ENCODE results near the gene PXDN. TPM values are rescaled to one million over a fixed set of nuclear protein-coding genes. Genes with fewer than 3 reads are reported as not detected.

Gene PXDN
- total and polyA plus RNA-seq, 2 donors (not counting 3 experiments of a cell fraction or from before 2014, with no cell fraction given), result 231 to 308 TPM

DNA sequence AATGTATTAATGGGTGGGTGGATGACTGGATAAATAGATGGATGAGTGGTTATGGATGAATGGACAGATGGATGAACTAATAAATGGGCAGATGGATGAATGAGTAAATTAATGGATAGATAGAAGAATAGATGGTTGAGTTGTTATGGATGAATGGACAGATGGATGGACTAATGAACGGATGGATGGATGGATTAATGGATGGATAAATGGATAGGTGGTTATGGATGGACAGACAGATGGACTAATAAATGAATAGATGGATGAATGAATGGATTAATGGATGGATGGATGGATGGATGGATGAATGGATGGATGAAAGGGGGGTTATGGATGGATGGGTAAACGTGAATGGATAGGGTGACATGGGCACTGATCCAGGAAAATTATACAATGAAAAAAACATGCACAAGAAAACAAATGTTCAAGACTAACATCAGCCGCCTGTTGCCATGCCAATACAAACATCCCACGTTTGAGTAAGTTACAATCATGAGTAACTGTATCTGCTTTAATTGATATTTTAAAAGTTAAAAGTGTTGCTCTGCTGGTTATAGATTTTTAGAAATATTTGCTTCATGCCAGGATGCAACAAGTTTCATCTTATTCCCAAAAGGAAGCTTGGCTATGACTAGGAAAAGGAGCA, 20.8 kb downstream of the PXDN start:
- Histone ChIP-seq H2AFZ (ENCODE audit: low read depth, low read length) (no peak overlapping the region), H3K79me2 (ENCODE audit: control insufficient read depth, insufficient read depth, low read length) (peaks cover 49% of the 10 kb centered on the region), H3K4me3 (replicated peaks in 1 of 3; ENCODE audit: insufficient read depth in 1 of 3, low read depth in 1 of 3, low read length in 3 of 3) (no peak overlapping the region), H3K27ac (ENCODE audit: insufficient read depth, low read depth, low read length) (peak overlapping the region; percentile 46), H3K9ac (replicated peaks; ENCODE audit: extremely low read depth, insufficient read depth, low read length) (no peak overlapping the region), H3K4me2 (ENCODE audit: insufficient read depth, low read length) (no peak overlapping the region), H3K36me3 (ENCODE audit: control insufficient read depth in 2 of 2, extremely low read depth in 1 of 2, insufficient read depth in 2 of 2, low read length in 2 of 2) (no peaks in the 10 kb centered on the region), H3K4me1 (ENCODE audit: control insufficient read depth, extremely low read depth, insufficient read depth, low read length) (peaks cover 31% of the 10 kb centered on the region), H3K9me1 (replicated peaks; ENCODE audit: control insufficient read depth, extremely low read depth, insufficient read depth, low read length) (no peaks in the 10 kb centered on the region), H4K20me1 (replicated peaks; ENCODE audit: control insufficient read depth, extremely low read depth, insufficient read depth, low read length) (no peaks in the 10 kb centered on the region), H3K27me3 (ENCODE audit: control insufficient read depth in 2 of 2, insufficient read depth in 2 of 2, low read length in 2 of 2) (no peaks in the 10 kb centered on the region), H3K9me3 (replicated peaks; ENCODE audit: control insufficient read depth, insufficient read depth, low read length) (no peaks in the 10 kb centered on the region)
- POLR2A ChIA-PET, result no interaction called here
- DNase-seq (ENCODE audit: low read depth, low spot score), result peak; percentile 62
- CTCF ChIA-PET, result no interaction called here
- FAIRE-seq, result no peak
- no TSS peak for BruUV-seq (replicated peaks)
- intact Hi-C loops (cut with micrococcal nuclease) (loop anchor here (10.0 kb wide), 1 partner anchor 1671 kb away; no protein-coding TSS in a partner anchor), dilution Hi-C loops (cut with MboI; ENCODE audit: extremely low pct_ligation_motif_present, low sequenced_read_pairs) (no loop called here)
- TF ChIP-seq FOS (IDR thresholded peaks at IDR 0.05; ENCODE audit: borderline replicate concordance, insufficient read depth, low read length) (no peak), POLR2A (IDR thresholded peaks at IDR 0.05; ENCODE audit: low read depth, low read length) (no peak), MYC (IDR thresholded peaks at IDR 0.05; ENCODE audit: low read depth, low read length) (no peak), EZH2 (IDR thresholded peaks at IDR 0.05; ENCODE audit: borderline replicate concordance, low read depth, low read length, severe bottlenecking) (no peak), JUN (IDR thresholded peaks at IDR 0.05; ENCODE audit: borderline replicate concordance, insufficient read depth, insufficient read length, low read depth) (no peak)

DNA sequence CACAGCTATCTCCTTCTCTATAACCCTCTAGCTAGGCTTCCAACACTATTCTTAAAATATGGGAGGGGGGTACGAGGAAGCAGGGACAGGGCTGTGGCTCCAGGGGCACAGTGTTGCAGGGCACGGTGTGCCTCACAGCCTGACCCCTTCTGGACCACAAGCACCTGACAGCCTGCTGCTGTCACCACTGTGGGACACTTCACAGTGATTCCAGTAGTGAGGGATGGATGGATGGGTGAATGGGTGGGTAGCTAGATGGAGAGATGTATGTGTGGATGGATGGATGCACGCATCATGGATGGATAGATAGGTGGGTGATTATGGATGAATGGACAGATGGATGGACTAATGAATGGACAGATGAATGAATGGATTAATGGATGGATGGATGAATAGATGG, 21.6 kb downstream of the PXDN start:
- Histone ChIP-seq H3K36me3 (ENCODE audit: control insufficient read depth in 2 of 2, extremely low read depth in 1 of 2, insufficient read depth in 2 of 2, low read length in 2 of 2) (no peaks in the 10 kb centered on the region), H3K9me3 (replicated peaks; ENCODE audit: control insufficient read depth, insufficient read depth, low read length) (no peaks in the 10 kb centered on the region), H2AFZ (ENCODE audit: low read depth, low read length) (no peak overlapping the region), H3K27me3 (ENCODE audit: control insufficient read depth in 2 of 2, insufficient read depth in 2 of 2, low read length in 2 of 2) (no peaks in the 10 kb centered on the region), H3K4me3 (replicated peaks in 1 of 3; ENCODE audit: insufficient read depth in 1 of 3, low read depth in 1 of 3, low read length in 3 of 3) (no peak overlapping the region), H3K27ac (ENCODE audit: insufficient read depth, low read depth, low read length) (peak overlapping the region; percentile 98), H3K4me2 (ENCODE audit: insufficient read depth, low read length) (no peak overlapping the region), H3K9ac (replicated peaks; ENCODE audit: extremely low read depth, insufficient read depth, low read length) (peak overlapping the region; percentile 96), H3K79me2 (ENCODE audit: control insufficient read depth, insufficient read depth, low read length) (peaks cover 45% of the 10 kb centered on the region), H4K20me1 (replicated peaks; ENCODE audit: control insufficient read depth, extremely low read depth, insufficient read depth, low read length) (no peaks in the 10 kb centered on the region), H3K4me1 (ENCODE audit: control insufficient read depth, extremely low read depth, insufficient read depth, low read length) (peaks cover 31% of the 10 kb centered on the region), H3K9me1 (replicated peaks; ENCODE audit: control insufficient read depth, extremely low read depth, insufficient read depth, low read length) (no peaks in the 10 kb centered on the region)
- intact Hi-C loops (cut with micrococcal nuclease), result loop anchor here (10.0 kb wide), 1 partner anchor 1672 kb away; no protein-coding TSS in a partner anchor
- FAIRE-seq, result no peak
- TF ChIP-seq FOS (IDR thresholded peaks at IDR 0.05; ENCODE audit: borderline replicate concordance, insufficient read depth, low read length) (no peak), POLR2AphosphoS5 (IDR thresholded peaks at IDR 0.05; ENCODE audit: insufficient read depth, low read depth, low read length) (no peak), GATA2 (IDR thresholded peaks at IDR 0.05; ENCODE audit: insufficient read depth, insufficient read length, low read depth, low read length) (no peak), JUN (IDR thresholded peaks at IDR 0.05; ENCODE audit: borderline replicate concordance, insufficient read depth, insufficient read length, low read depth) (no peak), MYC (IDR thresholded peaks at IDR 0.05; ENCODE audit: low read depth, low read length) (no peak), EZH2 (IDR thresholded peaks at IDR 0.05; ENCODE audit: borderline replicate concordance, low read depth, low read length, severe bottlenecking) (no peak), POLR2A (IDR thresholded peaks at IDR 0.05; ENCODE audit: low read depth, low read length) (no peak)
- TF ChIP-seq, protein P1, sequence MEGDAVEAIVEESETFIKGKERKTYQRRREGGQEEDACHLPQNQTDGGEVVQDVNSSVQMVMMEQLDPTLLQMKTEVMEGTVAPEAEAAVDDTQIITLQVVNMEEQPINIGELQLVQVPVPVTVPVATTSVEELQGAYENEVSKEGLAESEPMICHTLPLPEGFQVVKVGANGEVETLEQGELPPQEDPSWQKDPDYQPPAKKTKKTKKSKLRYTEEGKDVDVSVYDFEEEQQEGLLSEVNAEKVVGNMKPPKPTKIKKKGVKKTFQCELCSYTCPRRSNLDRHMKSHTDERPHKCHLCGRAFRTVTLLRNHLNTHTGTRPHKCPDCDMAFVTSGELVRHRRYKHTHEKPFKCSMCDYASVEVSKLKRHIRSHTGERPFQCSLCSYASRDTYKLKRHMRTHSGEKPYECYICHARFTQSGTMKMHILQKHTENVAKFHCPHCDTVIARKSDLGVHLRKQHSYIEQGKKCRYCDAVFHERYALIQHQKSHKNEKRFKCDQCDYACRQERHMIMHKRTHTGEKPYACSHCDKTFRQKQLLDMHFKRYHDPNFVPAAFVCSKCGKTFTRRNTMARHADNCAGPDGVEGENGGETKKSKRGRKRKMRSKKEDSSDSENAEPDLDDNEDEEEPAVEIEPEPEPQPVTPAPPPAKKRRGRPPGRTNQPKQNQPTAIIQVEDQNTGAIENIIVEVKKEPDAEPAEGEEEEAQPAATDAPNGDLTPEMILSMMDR (IDR thresholded peaks at IDR 0.05; ENCODE audit: extremely low read depth in 1 of 2, insufficient read depth in 1 of 2, low read depth in 1 of 2, low read length in 2 of 2), result no peak
- TF ChIP-seq, protein P2, sequence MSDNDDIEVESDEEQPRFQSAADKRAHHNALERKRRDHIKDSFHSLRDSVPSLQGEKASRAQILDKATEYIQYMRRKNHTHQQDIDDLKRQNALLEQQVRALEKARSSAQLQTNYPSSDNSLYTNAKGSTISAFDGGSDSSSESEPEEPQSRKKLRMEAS (IDR thresholded peaks at IDR 0.05; ENCODE audit: insufficient read depth, insufficient read length), result no peak
- no peak for DNase-seq (ENCODE audit: low read depth, low spot score)
- dilution Hi-C loops (cut with MboI; ENCODE audit: extremely low pct_ligation_motif_present, low sequenced_read_pairs), result no loop called here
- ChIA-PET CTCF (interaction anchor here (0.8 to 2.8 kb wide), 7 partner anchors 8 to 171 kb away, joined by 3 to 13 read pairs (median 5); no protein-coding TSS in a partner anchor), POLR2A (interaction anchor here (1.5 to 1.7 kb wide), 2 partner anchors 17 to 18 kb away, joined by 4 to 6 read pairs; no protein-coding TSS in a partner anchor)
- no TSS peak for BruUV-seq (replicated peaks)
